ENCODE results near the gene CASKIN1.
"Not testable (repeated sequence)": the region's sequence is repeated elsewhere in the genome, so short reads cannot be mapped to it uniquely, and the experiment has no call there.

CASKIN1 gene

GRCh38 chr16:2155091-2155950 lies 41.1 kb downstream of the CASKIN1 start, which contains the start of gene TRAF7:
Gene TRAF7 (plus strand): TSS chr16:2155782. CDS start chr16:2163921, 8,139 bp downstream.
- peak; percentile 100 for DNase-seq

- peak; percentile 16 for DNase-seq
These were observed 41.8 kb downstream of the CASKIN1 start for GRCh38 chr16:2154533-2155090.

- no peak for DNase-seq
These were observed 43.5 kb downstream of the CASKIN1 start for GRCh38 chr16:2152695-2153506.

GRCh38 chr16:2151188-2152091 lies 45.0 kb downstream of the CASKIN1 start:
- no peak for DNase-seq

GRCh38 chr16:2150418-2151187 lies 45.8 kb downstream of the CASKIN1 start:
- DNase-seq, result no peak

- DNase-seq, result no peak
These were observed 46.6 kb downstream of the CASKIN1 start for GRCh38 chr16:2149630-2150417.

GRCh38 chr16:2148714-2149629 lies 47.4 kb downstream of the CASKIN1 start:
- no peak for DNase-seq

GRCh38 chr16:2147981-2148671 lies 48.3 kb downstream of the CASKIN1 start, which contains the start of gene RAB26:
Gene RAB26 (plus strand): TSS chr16:2148625. CDS start chr16:2148784, 159 bp downstream.
- DNase-seq, result peak; percentile 41

GRCh38 chr16:2147378-2147777 lies 49.0 kb downstream of the CASKIN1 start:
- DNase-seq, result no peak

GRCh38 chr16:2145843-2146242 lies 50.6 kb downstream of the CASKIN1 start:
- no peak for DNase-seq

- no peak for DNase-seq
These were observed 52.4 kb downstream of the CASKIN1 start for GRCh38 chr16:2143878-2144485.

- no peak for DNase-seq
These were observed 53.2 kb downstream of the CASKIN1 start for GRCh38 chr16:2142942-2143877.

- DNase-seq, result peak; percentile 92
These were observed 60.5 kb downstream of the CASKIN1 start, which contains the start of gene PKD1 for GRCh38 chr16:2135770-2136490. Gene PKD1 (minus strand): TSS chr16:2135898. CDS start chr16:2135689, 209 bp downstream.

- not testable (repeated sequence) for DNase-seq
These were observed 61.3 kb downstream of the CASKIN1 start for GRCh38 chr16:2135071-2135470.

GRCh38 chr16:2133797-2134196 lies 62.6 kb downstream of the CASKIN1 start:
- DNase-seq, result not testable (repeated sequence)

GRCh38 chr16:2129890-2130447 lies 66.4 kb downstream of the CASKIN1 start:
- DNase-seq, result not testable (repeated sequence)
